GM04503 (cell line): Measurements from ENCODE around the gene ACTR5.
A peak's percentile ranks its signal among the peaks of the same experiment; 100 is the strongest.
"Not testable (repeated sequence)": the region's sequence is repeated elsewhere in the genome, so short reads cannot be mapped to it uniquely, and the experiment has no call there.

ENCODE experiments used
- DNase-seq: peaks from one replicate; pipeline ENCODE4 v3.0.0-alpha.2; 2012; ENCODE audit warnings: low read depth

ACTR5 gene

DNA sequence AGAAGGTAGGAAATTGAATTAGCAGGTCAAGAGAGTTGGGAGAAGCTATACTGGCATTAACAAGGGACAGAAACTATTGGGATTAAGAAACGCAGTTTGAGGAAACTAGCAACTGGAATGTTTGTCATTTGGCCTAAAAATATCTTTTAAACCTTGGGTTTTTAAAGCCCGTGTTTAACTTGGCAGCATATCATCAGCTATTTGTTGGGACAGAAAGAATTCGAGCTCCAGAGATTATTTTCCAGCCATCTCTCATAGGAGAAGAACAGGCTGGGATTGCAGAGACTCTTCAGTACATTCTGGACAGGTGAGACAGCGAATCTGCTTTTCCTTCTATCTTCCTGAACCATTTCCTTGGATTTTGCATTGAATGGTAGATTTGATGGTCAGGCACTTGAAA, 17.8 kb downstream of the ACTR5 start:
- no peak for DNase-seq

DNA sequence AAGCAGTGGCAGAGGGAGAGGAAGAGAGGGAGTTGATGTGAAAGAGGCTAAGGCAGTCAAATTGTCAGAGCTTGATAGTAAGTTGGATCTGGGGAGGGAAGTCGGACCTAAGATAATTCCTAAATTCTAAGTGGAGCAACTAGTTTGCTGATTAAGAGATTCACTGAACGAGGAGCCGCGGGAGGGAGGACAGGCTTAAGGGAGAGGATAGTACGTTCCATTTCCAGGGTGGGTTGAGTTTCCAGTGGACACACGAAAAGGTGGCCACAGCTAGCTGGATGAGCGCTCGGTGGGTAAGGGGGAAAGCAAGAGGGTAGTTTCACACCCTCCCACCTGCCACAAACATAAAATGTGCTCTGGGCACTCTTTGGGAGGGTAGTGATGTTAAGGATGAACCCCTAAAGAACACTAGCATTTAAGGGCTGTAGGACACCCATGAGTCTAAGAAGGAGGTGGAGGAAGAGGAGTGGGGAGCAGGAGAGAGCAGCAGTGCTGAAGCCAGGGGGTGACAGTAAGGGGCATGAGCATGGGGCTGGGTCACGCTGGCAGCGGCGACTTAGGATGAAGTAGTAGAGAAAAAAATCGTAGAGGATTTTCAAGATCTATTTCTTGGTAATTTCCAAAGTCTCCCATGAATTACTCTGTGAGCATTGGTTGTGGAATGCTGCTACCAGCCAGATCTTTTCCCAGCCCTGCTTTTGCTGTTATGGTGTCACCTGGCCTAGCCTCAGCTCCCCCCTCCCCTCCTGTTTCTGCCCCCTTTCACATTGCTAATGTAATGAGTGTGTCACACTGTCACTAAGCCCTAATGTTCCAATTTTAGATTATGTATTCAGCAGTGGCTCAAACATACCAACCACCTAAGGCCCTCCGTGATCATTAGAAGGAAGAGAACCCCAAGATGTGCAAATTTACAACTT, 21.4 kb downstream of the ACTR5 start:
- DNase-seq = no peak

DNA sequence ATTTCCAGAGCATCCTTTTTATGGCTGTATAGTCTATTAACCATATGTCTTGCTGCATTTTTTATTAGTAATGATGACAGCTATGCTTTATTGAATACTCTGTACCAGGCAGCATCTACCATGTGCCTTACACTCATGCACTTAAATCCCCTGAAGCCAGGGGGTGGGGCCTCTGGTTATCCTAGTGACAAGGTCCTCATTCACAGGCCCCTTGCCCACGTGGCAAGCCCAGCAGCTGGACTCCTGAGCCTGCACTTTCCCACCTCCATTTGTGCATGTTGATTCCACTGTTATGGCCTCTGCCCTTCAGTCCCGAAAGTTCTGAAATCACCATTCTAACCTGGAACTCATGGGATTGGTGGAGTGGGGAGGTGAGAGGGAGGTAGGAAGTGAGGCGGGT, 22.3 kb downstream of the ACTR5 start:
- no peak for DNase-seq

DNA sequence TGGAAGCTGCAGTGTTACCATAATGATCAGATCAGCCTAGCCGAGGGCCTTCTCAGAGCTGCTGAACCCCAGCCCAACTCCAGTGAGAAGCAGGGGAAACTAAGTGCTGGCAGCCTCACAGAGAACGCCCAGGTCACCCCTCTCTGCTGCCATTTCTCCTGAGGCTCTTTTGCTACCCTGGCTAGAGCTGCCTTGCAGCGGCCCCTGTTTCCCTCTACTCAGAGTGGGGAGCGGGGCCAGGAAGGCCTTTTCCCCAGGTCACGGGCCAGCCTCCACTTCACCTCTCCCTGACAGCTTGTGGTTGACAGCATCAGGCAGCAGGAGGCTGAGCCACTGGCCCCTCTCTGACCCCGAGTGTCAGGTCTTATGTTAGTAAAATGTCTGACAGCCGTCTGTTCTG, 22.7 kb downstream of the ACTR5 start:
- DNase-seq = no peak

DNA sequence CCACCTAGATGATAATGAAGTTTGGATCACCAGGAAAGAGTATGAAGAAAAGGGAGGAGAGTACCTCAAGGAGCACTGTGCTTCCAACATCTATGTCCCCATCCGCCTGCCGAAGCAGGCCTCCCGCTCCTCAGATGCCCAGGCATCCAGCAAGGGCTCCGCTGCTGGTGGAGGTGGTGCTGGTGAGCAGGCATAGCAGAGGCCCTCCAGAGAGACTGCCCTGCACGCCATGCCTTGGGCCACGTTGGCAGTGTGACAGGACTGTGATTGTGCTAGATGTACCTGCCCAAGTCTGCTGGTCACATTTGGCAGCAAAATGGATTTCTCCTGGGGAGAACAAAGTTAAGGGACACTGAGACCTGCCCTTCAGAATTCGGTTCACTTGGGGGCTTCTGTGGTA, 23.4 kb downstream of the ACTR5 start:
- DNase-seq = no peak

DNA sequence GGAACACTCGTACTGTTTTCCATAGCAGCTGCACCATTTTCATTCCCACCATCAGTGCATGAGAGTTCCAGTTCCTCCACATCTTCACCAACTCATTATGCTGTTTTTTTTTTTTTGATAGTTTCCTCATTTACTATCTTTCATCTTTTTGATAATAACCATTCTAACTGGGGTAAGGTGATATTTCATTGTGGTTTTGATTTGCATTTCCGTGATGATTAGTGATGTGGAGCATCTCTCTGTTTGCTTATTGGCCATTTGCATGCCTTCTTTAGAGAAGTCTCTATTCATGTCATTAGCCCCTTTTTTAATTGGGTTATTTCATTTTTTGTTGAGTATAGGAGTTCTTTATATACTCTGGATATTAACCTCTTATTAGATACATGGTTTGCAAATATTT, 25.9 kb downstream of the ACTR5 start:
- DNase-seq = no peak

DNA sequence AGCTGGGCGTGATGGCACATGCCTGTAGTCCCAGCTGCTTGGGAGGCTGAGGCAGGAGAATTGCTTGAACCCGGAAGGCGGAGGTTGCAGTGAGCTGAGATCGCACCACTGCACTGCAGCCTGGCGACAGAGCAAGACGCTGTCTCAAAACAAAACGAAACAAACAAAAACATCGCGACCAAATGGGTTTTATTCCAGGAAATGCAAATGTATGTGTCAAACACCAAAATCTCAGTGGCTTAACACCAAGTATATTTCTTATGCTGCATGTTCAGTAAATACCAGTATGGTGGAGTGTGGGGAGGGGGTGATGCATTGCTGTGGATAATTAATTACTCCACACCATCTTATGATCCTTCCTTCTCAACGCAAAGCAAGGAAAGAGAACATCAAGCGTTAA, 28.1 kb downstream of the ACTR5 start:
- no peak for DNase-seq

DNA sequence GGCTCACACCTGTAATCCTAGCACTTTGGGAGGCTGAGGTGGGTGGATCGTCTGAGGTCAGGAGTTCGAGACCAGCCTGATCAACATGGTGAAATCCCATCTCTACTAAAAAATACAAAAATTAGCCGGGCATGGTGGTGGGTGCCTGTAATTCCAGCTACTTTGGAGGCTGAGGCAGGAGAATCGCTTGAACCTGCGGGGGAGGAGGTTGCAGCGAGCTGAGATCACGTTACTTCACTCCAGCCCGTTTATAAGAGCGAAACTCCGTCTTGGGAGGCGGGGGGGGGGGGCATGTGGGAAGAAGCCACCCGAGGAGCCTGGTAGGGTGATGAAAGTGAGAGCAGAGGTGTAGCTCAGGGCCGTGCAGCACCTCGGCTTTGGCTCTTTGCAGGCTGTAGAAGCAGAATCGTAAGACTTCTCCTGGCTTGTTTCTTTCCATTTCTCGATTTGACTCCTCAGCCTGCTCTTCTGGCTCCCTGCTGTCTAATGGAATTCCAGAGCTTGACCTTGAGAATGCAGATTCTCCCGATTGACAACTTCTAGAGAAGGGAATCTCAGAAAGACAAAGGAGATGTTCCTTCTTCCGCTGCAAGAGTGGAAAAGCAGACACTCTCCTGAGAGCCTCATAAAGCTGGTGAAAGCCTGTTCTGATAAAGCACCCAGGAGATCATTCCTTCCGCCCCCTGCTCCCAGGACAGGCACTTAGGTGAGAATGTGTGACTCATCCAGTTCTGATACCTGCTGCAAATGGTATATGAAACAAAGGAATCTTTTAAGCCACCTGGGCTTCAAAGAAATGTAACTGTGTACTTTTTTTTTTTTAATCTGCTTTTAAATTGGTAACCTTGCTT, 31.2 kb downstream of the ACTR5 start:
- no peak for DNase-seq

DNA sequence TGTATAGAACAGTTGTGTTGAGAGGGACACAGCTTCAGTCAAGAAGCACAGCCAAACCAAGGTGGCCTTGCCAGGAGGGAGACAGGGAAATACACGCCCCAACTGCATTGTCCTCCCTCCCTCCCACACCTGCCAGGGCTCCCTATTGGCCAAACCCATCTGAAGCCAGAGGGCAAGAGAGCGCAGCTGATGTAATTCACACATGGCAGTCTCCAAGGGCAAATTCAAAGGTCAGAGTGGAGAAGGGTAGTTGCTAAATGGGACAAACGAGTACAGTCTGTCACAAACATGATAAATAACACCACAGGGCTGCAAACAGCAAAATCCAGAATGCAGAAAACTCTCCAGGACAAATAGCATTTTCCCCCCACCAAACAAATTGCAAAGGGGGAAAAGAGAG, 34.0 kb downstream of the ACTR5 start:
- DNase-seq = no peak

DNA sequence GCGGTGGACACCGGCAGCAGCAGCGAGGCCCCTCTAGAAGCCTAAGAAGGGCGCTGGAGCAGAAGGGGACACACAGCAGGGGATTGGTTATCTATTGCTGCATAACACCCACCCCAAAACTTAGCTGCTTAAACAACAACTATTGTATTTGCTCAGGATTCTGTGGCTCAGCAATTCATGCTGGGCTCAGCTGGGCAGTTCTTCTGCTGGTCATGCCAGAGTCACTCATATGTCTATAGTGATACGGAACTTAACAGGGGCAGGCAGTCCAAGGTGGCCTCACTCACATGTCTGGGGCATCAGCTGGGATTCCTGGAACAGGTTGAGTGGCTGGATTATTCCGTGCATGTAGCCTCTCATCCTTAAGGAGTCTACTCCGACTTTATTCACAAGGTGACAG, 39.6 kb downstream of the ACTR5 start:
- no peak for DNase-seq

DNA sequence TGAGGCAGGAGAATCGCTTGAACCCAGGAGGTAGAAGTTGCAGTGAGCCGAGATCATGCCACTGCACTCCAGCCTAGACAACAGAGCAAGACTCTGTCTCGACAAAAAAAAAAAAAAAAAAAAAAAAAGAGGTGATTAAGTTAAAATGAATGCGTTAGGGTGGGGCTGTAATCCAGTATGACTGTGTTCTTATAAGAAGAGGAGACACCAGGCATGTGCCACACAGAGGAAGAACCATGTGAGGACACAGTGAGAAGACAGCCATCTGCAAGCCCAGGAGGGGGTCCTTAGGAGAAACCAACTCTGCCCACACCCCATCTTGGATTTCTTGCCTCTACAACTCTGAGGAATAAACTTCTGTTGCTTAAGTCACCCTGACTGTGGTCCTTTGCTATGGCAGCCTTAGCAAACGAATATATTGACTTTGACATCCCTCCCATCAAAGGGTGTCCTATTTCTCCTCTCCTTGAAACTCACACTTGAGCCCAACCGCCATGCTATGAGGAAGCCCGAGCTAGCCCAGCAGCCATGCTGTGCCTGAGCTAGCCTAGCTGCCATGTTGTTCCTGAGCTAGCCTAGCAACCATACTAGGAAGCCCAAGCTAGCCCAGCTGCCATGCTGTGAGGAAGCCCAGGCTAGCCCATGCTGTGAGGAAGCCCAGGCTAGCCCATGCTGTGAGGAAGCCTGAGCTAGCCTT, 41.4 kb downstream of the ACTR5 start:
- peak; percentile 27 for DNase-seq

DNA sequence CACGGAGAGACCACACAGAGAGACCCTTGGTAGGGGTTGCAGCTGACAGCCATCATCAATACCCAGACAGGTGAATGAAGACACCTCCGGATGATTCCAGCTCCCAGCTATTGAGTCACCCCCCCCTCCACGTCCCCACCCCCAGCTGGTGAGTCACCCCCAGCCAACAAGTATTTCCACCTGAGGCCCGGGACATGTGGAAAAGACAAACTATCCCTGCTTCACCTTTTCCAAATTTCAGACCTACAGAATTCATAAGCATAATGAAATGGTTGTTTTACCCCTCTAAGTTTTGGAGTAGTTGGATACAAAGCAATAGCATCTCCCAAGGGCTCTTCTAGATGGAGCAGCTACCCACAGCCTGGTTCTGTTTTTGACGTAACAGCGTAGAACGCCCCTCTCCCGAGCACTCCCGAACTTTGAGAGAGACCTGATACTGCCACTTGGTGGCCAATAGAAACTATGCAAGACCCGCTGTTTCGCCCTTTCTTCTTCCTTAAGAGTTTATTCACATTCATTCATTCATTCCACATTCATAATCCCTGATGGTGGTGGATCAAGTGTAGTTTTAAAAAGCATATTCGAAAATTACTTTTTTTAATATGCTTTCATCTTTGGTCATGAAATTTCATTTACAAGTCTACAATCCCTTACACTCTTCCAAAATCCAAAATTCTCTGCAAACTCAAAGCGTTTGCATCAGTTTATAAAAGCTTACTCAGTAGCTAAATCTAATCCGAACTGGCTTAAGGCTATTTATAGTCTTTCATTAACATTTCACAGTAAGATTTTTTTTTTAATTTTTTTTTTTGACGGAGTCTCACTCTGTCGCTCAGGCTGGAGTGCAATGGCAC, 42.2 kb downstream of the ACTR5 start:
- no peak for DNase-seq

DNA sequence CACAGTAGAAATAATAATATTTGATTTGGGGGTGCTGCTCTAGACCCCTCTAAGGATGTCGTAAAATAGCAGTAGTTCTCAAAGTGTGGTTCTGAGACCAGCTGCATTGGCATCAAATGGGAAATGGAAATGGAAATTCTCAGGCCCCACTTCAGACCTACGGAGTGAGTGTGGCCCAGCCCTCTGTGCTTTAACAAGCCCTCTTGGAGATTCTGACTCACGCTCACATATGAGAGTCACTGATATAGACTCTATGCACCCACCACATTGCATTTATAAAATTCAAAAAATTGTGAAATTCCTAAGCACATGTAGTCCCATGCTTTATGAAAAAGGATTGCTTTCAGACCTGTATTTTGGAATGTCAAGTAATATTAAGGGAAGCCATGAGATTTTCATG, 43.0 kb downstream of the ACTR5 start:
- no peak for DNase-seq

DNA sequence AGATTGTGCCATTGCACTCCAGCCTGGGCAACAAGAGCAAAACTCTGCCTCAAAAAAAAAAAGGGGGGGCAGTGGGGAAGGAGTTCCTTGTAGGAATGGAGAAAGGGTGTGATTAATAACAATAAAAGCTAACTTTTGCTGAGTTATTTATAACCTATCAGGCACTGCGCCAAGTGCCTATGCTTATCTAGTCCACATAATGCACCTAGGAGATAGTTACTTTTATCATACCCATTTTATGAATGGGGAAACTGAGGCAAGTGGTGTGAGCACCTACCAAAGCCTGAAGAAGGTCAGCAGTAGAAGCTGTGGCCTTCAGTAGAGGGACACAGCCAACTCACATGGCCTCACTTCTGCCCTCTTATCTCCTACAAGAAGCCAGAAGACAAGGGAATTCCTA, 43.7 kb downstream of the ACTR5 start:
- no peak for DNase-seq

DNA sequence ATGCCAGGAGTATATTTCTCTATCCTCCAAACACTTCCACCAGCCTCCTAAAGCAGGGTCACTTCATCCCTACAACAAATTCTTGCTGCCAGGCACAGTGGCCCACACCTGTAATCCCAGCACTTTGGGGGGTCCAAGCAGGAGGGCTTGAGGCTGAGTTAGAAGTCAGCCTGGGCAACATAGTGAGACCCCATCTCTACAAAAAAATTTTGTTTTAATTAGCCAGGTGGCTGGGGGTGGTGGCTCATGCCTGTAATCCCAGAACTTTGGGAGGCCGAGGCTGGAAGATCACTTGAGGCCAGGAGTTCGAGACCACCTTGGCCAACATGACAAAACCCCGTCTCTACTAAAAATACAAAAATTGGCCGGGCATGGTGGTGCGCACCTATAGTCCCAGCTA, 45.8 kb downstream of the ACTR5 start:
- DNase-seq = not testable (repeated sequence)

DNA sequence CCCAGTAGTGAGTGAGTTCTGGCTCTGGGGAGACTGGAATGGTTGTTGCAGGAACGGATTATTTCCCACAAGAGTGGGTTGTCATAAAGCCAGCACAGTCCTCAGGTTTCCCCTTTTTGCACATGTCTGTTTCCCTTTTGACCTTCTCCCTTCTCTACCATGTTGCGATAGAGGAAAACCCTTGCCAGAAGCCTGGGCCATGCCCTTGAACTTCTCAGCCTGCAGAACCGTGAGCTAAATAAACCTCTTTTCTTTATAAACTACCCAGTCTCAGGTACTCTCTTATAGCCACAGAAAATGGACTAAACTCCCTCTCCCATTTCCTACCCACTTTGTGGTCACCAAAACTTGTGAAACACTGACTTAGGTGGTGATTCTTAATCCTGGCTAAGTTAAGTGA, 50.0 kb downstream of the ACTR5 start:
- no peak for DNase-seq

DNA sequence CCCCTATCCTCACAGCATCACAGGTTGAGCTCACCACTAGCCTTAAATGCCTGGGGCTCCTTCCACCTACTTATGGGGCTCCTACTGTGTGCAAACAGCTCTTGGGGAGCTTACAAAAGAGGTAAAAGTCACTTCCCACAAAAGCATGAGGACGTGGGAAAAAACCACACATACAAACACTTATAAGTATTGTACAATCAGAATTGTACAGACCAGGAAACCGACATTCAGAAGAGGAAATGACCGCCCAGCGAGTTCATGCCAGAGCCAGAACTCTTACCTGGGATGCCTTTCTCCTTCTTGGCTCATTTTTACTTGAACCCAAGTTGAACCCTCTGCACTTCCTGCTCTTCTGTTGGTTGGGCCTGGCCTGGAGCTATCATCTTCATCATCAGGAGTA, 50.9 kb downstream of the ACTR5 start:
- no peak for DNase-seq

DNA sequence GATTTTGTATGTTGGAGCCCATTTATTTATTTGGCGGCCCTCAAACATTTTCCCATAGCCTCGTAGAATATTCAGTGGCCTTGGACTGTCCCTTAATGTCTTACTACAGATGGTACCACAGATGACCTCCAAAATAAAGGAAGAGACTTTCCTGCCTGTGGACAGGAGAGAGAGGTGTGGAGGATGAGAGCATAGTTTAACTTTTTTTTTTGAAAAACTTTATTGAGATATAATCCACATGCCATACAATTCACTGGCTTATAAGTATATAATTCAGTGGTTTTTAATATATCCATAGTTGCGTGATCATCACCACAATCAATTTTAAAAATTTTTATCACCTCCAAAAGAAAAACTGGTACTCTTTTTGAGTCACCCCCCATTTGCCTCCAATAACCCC, 52.6 kb downstream of the ACTR5 start:
- no peak for DNase-seq

DNA sequence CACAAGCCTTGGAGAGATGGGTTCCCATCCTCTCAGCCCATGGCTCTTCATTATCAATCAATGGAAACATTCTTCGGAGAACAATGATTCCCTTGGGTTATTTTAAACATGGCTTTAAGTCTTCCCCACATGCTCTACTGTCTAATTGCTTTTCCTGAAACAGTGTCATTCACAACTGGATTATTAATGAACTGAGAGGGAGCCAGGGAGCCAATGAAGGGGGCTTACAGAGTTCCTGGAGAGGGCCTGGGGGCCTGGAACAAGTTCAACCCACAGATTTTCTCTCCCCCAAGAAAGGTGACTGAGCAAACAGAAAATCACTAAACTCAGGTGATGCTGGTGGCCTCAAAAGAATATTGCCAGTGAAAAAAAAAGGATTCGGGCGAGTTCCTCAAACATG, 56.0 kb downstream of the ACTR5 start:
- no peak for DNase-seq

DNA sequence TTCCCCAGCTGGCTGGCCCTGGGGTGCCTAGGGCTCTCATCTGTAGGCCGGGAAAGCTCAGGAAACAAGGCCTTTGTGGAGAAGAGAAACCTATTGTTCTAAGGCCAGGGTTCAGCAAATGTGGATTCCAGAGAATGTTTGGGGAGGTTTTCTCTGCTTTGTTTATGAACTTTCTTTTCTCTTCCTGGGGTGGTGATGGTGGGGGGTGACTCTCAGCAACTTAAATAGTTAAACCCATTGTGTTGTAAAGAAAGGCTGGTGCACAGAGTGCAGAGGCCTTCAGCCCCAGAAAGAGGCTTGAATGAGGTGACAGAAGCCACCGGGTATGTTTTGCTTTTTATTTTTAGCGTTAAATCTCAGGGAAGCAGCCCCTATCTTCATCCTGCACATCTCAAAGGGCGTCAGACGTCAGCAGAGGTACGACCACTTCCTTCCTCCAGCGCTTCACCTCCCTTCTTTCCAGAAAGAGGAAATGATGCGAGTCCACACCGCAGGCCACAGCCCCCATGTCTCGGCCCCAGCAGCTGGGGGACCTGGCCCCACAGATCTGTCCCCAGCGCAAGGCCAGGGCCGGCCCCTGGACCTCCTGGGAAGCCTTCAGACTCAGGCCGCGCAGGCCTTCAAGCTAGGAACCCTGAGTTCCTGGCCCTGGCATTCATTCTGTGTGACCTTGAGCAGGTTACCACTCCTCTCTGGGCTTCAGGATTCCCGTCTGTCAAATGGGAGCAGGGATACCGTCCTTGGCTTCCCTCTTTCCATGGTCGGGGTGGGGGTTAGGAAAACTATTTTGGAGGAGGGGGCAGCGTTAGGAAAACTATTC, 56.6 kb downstream of the ACTR5 start:
- DNase-seq = no peak

DNA sequence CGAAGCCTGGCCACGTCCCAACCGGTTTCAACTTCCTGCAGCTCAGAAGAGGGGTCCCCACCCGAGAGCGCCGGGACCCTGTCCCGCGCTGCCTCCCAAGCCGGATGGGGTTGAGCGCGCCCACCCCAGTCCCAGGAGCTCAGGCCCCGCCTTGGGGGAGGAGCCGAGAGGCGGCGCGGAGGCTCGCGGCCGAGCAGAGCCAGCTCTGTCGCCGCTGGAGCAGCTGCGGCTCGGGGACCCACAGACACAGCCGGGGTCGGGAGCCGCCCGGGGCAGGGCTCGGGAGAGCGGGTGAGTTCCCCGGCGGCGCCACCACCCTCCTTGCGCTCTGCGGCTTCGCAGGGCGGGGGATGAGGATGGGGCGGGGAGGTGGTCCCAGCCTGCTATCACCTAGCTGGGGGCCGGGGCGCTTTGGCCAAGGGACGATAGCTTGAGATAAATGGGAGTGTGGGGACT, 57.3 kb downstream of the ACTR5 start, which contains the start of gene PPP1R16B:
TSS of gene PPP1R16B (plus strand) at position 196 of the 456 bp plus-strand sequence. CDS start 30,229 bp downstream, outside the sequence.
- DNase-seq = no peak
